ENCODE measurements around the gene SLC25A21.

SLC25A21 gene

DNA sequence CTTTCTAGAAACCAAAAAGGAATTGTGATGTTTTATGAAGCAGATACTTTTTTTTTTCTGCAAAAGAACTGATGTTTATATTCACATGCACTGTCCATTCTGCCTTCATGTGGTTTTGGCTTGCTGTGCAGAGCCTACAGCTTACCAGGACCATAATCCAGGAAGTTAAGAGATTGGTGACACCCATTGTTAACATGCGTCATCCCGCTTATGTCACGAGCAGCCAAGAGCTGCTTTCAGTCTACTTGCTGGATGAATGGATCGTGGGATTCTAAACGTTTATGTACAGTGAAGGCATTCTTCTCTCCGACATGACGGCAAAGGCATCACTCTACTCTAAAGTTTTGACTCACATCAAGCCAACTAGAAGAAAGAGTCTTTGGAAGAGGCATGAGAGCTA lies 434.1 kb downstream of the SLC25A21 start:
- ATAC-seq: no peak
- TF ChIP-seq ZNF565 (CRISPR knock-in tag; conservative IDR thresholded peaks at IDR 0.05; ENCODE audit: low read depth) (no peak), SNAI2 (CRISPR knock-in tag; IDR thresholded peaks at IDR 0.05) (no peak), BACH2 (CRISPR knock-in tag; IDR thresholded peaks at IDR 0.05; ENCODE audit: borderline replicate concordance) (no peak), ARNTL (CRISPR knock-in tag; IDR thresholded peaks at IDR 0.05; ENCODE audit: borderline replicate concordance, low read depth) (no peak)

- ATAC-seq: no peak
- TF ChIP-seq ISL1 (CRISPR knock-in tag; IDR thresholded peaks at IDR 0.05) (no peak), ZNF70 (CRISPR knock-in tag; IDR thresholded peaks at IDR 0.05) (no peak), TCF4 (CRISPR knock-in tag; IDR thresholded peaks at IDR 0.05; ENCODE audit: borderline replicate concordance) (no peak), ZNF8 (CRISPR knock-in tag; IDR thresholded peaks at IDR 0.05) (no peak), CREB5 (CRISPR knock-in tag; IDR thresholded peaks at IDR 0.05; ENCODE audit: low read depth) (no peak), ESRRG (CRISPR knock-in tag; IDR thresholded peaks at IDR 0.05) (no peak), ARNTL (CRISPR knock-in tag; IDR thresholded peaks at IDR 0.05; ENCODE audit: borderline replicate concordance, low read depth) (no peak), SNAI2 (CRISPR knock-in tag; IDR thresholded peaks at IDR 0.05) (no peak), POU6F1 (CRISPR knock-in tag; IDR thresholded peaks at IDR 0.05; ENCODE audit: borderline replicate concordance, low read depth) (no peak), TSHZ2 (CRISPR knock-in tag; IDR thresholded peaks at IDR 0.05) (no peak), TOX (CRISPR knock-in tag; IDR thresholded peaks at IDR 0.05; ENCODE audit: borderline replicate concordance) (no peak), PATZ1 (CRISPR knock-in tag; IDR thresholded peaks at IDR 0.05; ENCODE audit: borderline replicate concordance) (no peak)
- TF ChIP-seq, protein P1, sequence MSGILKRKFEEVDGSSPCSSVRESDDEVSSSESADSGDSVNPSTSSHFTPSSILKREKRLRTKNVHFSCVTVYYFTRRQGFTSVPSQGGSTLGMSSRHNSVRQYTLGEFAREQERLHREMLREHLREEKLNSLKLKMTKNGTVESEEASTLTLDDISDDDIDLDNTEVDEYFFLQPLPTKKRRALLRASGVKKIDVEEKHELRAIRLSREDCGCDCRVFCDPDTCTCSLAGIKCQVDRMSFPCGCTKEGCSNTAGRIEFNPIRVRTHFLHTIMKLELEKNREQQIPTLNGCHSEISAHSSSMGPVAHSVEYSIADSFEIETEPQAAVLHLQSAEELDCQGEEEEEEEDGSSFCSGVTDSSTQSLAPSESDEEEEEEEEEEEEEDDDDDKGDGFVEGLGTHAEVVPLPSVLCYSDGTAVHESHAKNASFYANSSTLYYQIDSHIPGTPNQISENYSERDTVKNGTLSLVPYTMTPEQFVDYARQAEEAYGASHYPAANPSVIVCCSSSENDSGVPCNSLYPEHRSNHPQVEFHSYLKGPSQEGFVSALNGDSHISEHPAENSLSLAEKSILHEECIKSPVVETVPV (CRISPR knock-in tag; IDR thresholded peaks at IDR 0.05): no peak
Measured at GRCh38 chr14:36726128-36726527, 446.3 kb downstream of the SLC25A21 start.

DNA sequence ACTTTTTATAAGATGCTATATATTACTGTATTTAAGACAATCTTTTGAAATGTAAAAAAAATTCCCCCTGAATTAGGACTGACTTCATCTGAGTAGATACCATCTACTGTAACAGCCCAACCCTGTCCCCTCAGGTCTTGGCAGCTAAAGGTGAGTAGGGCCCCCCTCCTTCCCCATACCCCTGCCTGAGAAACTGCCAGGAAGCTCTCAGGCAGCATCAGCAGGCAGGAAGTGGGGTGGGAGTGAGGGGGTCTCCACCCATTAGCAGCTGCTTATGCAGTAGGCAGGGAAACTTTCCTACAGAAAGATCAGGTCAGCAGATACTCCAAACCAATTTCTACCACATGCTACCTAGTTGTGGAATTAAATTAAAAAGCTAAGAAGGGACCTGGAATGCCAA lies 448.2 kb downstream of the SLC25A21 start:
- no peak for ATAC-seq
- TF ChIP-seq RARB (CRISPR knock-in tag; IDR thresholded peaks at IDR 0.05): no peak
- no peak for TF ChIP-seq CREB5 (CRISPR knock-in tag; IDR thresholded peaks at IDR 0.05; ENCODE audit: low read depth)
- no peak for TF ChIP-seq TOX (CRISPR knock-in tag; IDR thresholded peaks at IDR 0.05; ENCODE audit: borderline replicate concordance)
- no peak for TF ChIP-seq ZNF565 (CRISPR knock-in tag; conservative IDR thresholded peaks at IDR 0.05; ENCODE audit: low read depth)
- no peak for TF ChIP-seq ZFP30 (CRISPR knock-in tag; IDR thresholded peaks at IDR 0.05)

GRCh38 chr14:36723530-36723929 lies 448.9 kb downstream of the SLC25A21 start:
- ATAC-seq: no peak
- no peak for TF ChIP-seq BACH2 (CRISPR knock-in tag; IDR thresholded peaks at IDR 0.05; ENCODE audit: borderline replicate concordance)
- no peak for TF ChIP-seq ZFP30 (CRISPR knock-in tag; IDR thresholded peaks at IDR 0.05)
- TF ChIP-seq SNAI2 (CRISPR knock-in tag; IDR thresholded peaks at IDR 0.05): no peak
- no peak for TF ChIP-seq TOX (CRISPR knock-in tag; IDR thresholded peaks at IDR 0.05; ENCODE audit: borderline replicate concordance)
- no peak for TF ChIP-seq GLIS3 (CRISPR knock-in tag; IDR thresholded peaks at IDR 0.05)
- TF ChIP-seq ZNF565 (CRISPR knock-in tag; conservative IDR thresholded peaks at IDR 0.05; ENCODE audit: low read depth): no peak
- TF ChIP-seq, protein P1 (CRISPR knock-in tag; IDR thresholded peaks at IDR 0.05): no peak
- TF ChIP-seq PATZ1 (CRISPR knock-in tag; IDR thresholded peaks at IDR 0.05; ENCODE audit: borderline replicate concordance): no peak
- TF ChIP-seq ZNF70 (CRISPR knock-in tag; IDR thresholded peaks at IDR 0.05): no peak
- TF ChIP-seq CREB5 (CRISPR knock-in tag; IDR thresholded peaks at IDR 0.05; ENCODE audit: low read depth): no peak
- no peak for TF ChIP-seq ZFP3 (CRISPR knock-in tag; IDR thresholded peaks at IDR 0.05)
